Immature natural killer cell (primary cell): ENCODE measurements around the gene NTRK3. TPM values are rescaled to one million over a fixed set of nuclear protein-coding genes. Genes with fewer than 3 reads are reported as not detected.

ENCODE experiments used
- DNase-seq, 3 donors: peaks; one replicate each; pipeline ENCODE4 v3.0.0; 2022; ENCODE audit warnings: mixed read lengths in 1 of 3
- H3K27ac Mint-ChIP-seq, 6 donors: one replicate each; pipeline ENCODE4 v1.8.0; 2020; ENCODE audit warnings: mixed read lengths in 6 of 6, mild to moderate bottlenecking in 5 of 6, inconsistent platforms in 4 of 6, moderate library complexity in 3 of 6
- H3K27me3 Mint-ChIP-seq, 3 donors: one replicate each; pipeline ENCODE4 v1.8.0; 2020 to 2021; ENCODE audit warnings: low read depth in 3 of 3, mild to moderate bottlenecking in 3 of 3, mixed read lengths in 3 of 3, moderate library complexity in 3 of 3, inconsistent platforms in 1 of 3
- H3K36me3 Mint-ChIP-seq, 3 donors: one replicate each; pipeline ENCODE4 v1.8.0; 2020; ENCODE audit warnings: mixed read lengths in 3 of 3, inconsistent platforms in 2 of 3, mild to moderate bottlenecking in 2 of 3
- H3K4me1 Mint-ChIP-seq, 2 donors: one replicate each; pipeline ENCODE4 v1.8.0; 2020; ENCODE audit warnings: inconsistent platforms in 2 of 2, mild to moderate bottlenecking in 2 of 2, mixed read lengths in 2 of 2, moderate library complexity in 1 of 2
- H3K4me3 Mint-ChIP-seq, 5 donors: one replicate each; pipeline ENCODE4 v1.8.0; 2020; ENCODE audit warnings: mild to moderate bottlenecking in 5 of 5, mixed read lengths in 5 of 5, inconsistent platforms in 3 of 5, moderate library complexity in 3 of 5
- H3K9me3 Mint-ChIP-seq, 6 donors: one replicate each; pipeline ENCODE4 v1.8.0; 2020; ENCODE audit warnings: mild to moderate bottlenecking in 6 of 6, mixed read lengths in 6 of 6, inconsistent platforms in 4 of 6, moderate library complexity in 3 of 6
- polyA plus RNA-seq, 3 donors: library from polyadenylated mRNA; unstranded; fragments of 300-500 nt; fragmentation: Illumina TruSeq; gene quantifications; one replicate each; pipeline ENCODE4 v1.2.3, GENCODE V29; 2021

NTRK3 gene
- polyA plus RNA-seq, 3 donors from 2014 or later, result not detected

DNA sequence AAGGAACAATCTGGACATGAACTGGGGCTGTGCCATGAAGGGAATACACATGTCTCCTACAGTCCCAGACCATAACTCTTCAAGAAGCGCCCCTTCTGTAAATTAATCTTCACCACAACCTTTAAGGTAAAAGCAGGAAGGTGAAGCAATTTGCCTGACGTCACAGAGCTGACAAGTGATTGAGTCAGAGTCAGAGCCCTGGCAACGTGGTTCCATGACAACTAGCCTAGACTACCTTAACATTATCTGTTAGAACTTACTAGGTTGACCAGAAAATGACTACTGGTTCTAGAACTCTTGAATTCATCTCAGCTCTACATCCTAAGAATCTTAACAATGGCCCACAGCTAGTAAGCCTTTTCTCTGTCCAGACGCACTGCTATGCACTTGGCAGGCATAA lies 124.6 kb downstream of the NTRK3 start:
- H3K4me3 Mint-ChIP-seq, result no peak overlapping the region
- no peaks in the 10 kb centered on the region for H3K36me3 Mint-ChIP-seq
- no peaks in the 10 kb centered on the region for H3K4me1 Mint-ChIP-seq
- no peak overlapping the region for H3K27ac Mint-ChIP-seq
- H3K9me3 Mint-ChIP-seq, result peaks cover 0 to 4% (median 0%) of the 10 kb centered on the region in 6 donors
- DNase-seq, result no peak
- H3K27me3 Mint-ChIP-seq, result peaks cover 2 to 3% (median 2%) of the 10 kb centered on the region in 3 donors

- Mint-ChIP-seq H3K36me3 (no peaks in the 10 kb centered on the region), H3K27me3 (peaks cover 2 to 4% (median 3%) of the 10 kb centered on the region in 3 donors), H3K4me1 (no peaks in the 10 kb centered on the region), H3K27ac (no peak overlapping the region), H3K4me3 (no peak overlapping the region), H3K9me3 (peaks cover 0 to 2% (median 0%) of the 10 kb centered on the region in 6 donors)
- DNase-seq, result no peak
These were observed 129.1 kb downstream of the NTRK3 start for GRCh38 chr15:88127432-88127790.

- H3K4me1 Mint-ChIP-seq, result no peaks in the 10 kb centered on the region
- peaks cover 2 to 6% (median 4%) of the 10 kb centered on the region in 3 donors for H3K27me3 Mint-ChIP-seq
- no peaks in the 10 kb centered on the region for H3K36me3 Mint-ChIP-seq
- H3K9me3 Mint-ChIP-seq, result no peaks in the 10 kb centered on the region
- no peak for DNase-seq
- no peak overlapping the region for H3K4me3 Mint-ChIP-seq
- H3K27ac Mint-ChIP-seq, result no peak overlapping the region
These were observed 129.7 kb downstream of the NTRK3 start for GRCh38 chr15:88126695-88127431.

DNA sequence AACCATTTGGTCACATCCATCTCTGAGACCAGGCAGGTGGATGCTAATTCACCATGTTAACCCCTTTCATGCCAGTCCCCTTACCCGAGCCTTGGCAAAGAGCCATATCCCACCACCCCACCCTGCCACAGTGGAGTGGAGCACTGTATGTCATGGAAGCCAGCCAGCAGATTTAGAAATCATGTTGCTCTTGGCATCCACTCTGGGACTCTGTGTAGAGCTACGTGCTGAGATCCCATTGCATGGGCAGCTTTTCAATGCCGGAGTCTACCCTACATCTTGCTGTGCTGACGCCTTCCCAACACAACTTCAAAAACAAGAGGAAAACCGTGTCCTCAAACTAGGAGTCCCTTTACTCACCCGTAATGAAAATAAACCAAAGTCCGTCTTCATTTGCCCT lies 131.0 kb downstream of the NTRK3 start:
- H3K4me1 Mint-ChIP-seq, result no peaks in the 10 kb centered on the region
- no peaks in the 10 kb centered on the region for H3K36me3 Mint-ChIP-seq
- H3K9me3 Mint-ChIP-seq, result no peaks in the 10 kb centered on the region
- peaks cover 2 to 4% (median 4%) of the 10 kb centered on the region in 3 donors for H3K27me3 Mint-ChIP-seq
- no peak overlapping the region for H3K27ac Mint-ChIP-seq
- H3K4me3 Mint-ChIP-seq, result no peak overlapping the region
- DNase-seq, result no peak

GRCh38 chr15:88124199-88124598 lies 132.3 kb downstream of the NTRK3 start:
- H3K36me3 Mint-ChIP-seq, result no peaks in the 10 kb centered on the region
- peaks cover 2 to 5% (median 2%) of the 10 kb centered on the region in 3 donors for H3K27me3 Mint-ChIP-seq
- H3K4me3 Mint-ChIP-seq, result no peak overlapping the region
- H3K9me3 Mint-ChIP-seq, result no peaks in the 10 kb centered on the region
- no peak overlapping the region for H3K27ac Mint-ChIP-seq
- no peaks in the 10 kb centered on the region for H3K4me1 Mint-ChIP-seq
- no peak for DNase-seq

DNA sequence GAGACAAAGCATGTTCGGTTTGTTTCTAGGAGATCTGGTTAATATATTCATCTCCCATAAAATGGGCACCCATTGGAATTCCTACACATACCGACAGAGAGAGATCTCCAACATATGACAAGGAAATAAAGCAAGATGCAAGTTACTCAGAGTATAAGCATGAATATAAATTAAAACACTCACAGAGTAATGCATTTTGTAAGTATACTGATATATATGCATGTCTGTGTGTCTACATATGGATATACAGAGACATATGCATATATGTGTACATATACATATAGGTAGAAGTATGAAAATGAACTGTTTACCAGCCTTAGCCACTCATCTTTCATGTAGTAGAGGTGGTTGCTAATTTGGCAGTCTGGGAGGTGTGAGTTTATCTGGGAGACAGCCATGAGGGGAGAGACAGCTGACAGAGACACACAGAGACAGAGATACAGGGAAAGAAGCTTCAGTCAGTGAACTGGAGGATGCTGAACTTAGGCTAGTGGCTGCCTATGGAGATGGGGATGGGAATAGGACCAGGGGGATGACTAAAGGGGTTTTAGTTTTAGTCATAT lies 134.5 kb downstream of the NTRK3 start:
- no peak overlapping the region for H3K4me3 Mint-ChIP-seq
- no peak overlapping the region for H3K27ac Mint-ChIP-seq
- H3K4me1 Mint-ChIP-seq, result no peaks in the 10 kb centered on the region
- peaks cover 0 to 5% (median 2%) of the 10 kb centered on the region in 3 donors for H3K27me3 Mint-ChIP-seq
- H3K9me3 Mint-ChIP-seq, result no peaks in the 10 kb centered on the region
- DNase-seq, result no peak
- H3K36me3 Mint-ChIP-seq, result no peaks in the 10 kb centered on the region

GRCh38 chr15:88120026-88120425 lies 136.5 kb downstream of the NTRK3 start:
- no peak for DNase-seq
- no peak overlapping the region for H3K4me3 Mint-ChIP-seq
- no peak overlapping the region for H3K27ac Mint-ChIP-seq
- H3K4me1 Mint-ChIP-seq, result no peaks in the 10 kb centered on the region
- no peaks in the 10 kb centered on the region for H3K36me3 Mint-ChIP-seq
- peaks cover 1 to 5% (median 2%) of the 10 kb centered on the region in 3 donors for H3K27me3 Mint-ChIP-seq
- H3K9me3 Mint-ChIP-seq, result no peaks in the 10 kb centered on the region

GRCh38 chr15:88118741-88119140 lies 137.8 kb downstream of the NTRK3 start:
- DNase-seq, result no peak
- no peaks in the 10 kb centered on the region for H3K9me3 Mint-ChIP-seq
- H3K27me3 Mint-ChIP-seq, result peaks cover 1 to 5% (median 2%) of the 10 kb centered on the region in 3 donors
- no peaks in the 10 kb centered on the region for H3K4me1 Mint-ChIP-seq
- no peak overlapping the region for H3K4me3 Mint-ChIP-seq
- no peak overlapping the region for H3K27ac Mint-ChIP-seq
- no peaks in the 10 kb centered on the region for H3K36me3 Mint-ChIP-seq

- Mint-ChIP-seq H3K4me3 (no peak overlapping the region), H3K9me3 (no peaks in the 10 kb centered on the region), H3K36me3 (no peaks in the 10 kb centered on the region), H3K27ac (no peak overlapping the region), H3K27me3 (peaks cover 1 to 5% (median 2%) of the 10 kb centered on the region in 3 donors), H3K4me1 (no peaks in the 10 kb centered on the region)
- no peak for DNase-seq
These were observed 138.5 kb downstream of the NTRK3 start for GRCh38 chr15:88118035-88118434.

- no peaks in the 10 kb centered on the region for H3K4me1 Mint-ChIP-seq
- no peak overlapping the region for H3K4me3 Mint-ChIP-seq
- H3K27ac Mint-ChIP-seq, result no peak overlapping the region
- H3K9me3 Mint-ChIP-seq, result no peaks in the 10 kb centered on the region
- peaks cover 1 to 5% (median 4%) of the 10 kb centered on the region in 3 donors for H3K27me3 Mint-ChIP-seq
- no peak for DNase-seq
- H3K36me3 Mint-ChIP-seq, result no peaks in the 10 kb centered on the region
These were observed 140.9 kb downstream of the NTRK3 start for GRCh38 chr15:88115486-88116152.

- Mint-ChIP-seq H3K4me1 (no peaks in the 10 kb centered on the region), H3K27ac (no peak overlapping the region), H3K27me3 (peaks cover 1 to 4% (median 3%) of the 10 kb centered on the region in 3 donors)
These were observed 142.8 kb downstream of the NTRK3 start for GRCh38 chr15:88113613-88114308.

DNA sequence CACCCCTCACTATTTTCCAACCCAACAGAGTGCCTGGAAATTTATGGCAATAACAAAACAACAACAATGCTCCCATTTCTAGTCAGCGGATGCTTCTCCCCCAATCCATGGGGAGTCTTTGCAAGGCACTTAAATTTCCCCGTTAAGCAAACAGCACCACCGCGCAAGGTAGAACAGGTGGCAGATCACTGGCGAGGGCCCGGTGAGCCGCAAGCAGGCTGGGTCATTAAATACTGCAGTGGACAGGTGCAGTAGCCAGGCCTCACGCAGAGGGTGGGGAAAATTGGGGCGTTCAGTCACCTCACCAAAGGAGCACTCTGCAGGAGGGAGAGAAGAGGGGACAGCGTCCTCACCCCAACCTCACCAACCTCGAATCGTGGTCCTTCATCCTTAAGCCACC lies 147.5 kb downstream of the NTRK3 start:
- DNase-seq, result no peak
- H3K27me3 Mint-ChIP-seq, result peaks cover 0 to 5% (median 2%) of the 10 kb centered on the region in 3 donors
- H3K9me3 Mint-ChIP-seq, result no peaks in the 10 kb centered on the region
- H3K4me1 Mint-ChIP-seq, result no peaks in the 10 kb centered on the region
- H3K36me3 Mint-ChIP-seq, result no peaks in the 10 kb centered on the region
- no peak overlapping the region for H3K27ac Mint-ChIP-seq
- no peak overlapping the region for H3K4me3 Mint-ChIP-seq

More at GRCh38 chr15:88113613-88114308, 142.8 kb downstream of the NTRK3 start:
- no peak for DNase-seq
- H3K36me3 Mint-ChIP-seq, result no peaks in the 10 kb centered on the region
- no peak overlapping the region for H3K4me3 Mint-ChIP-seq
- no peaks in the 10 kb centered on the region for H3K9me3 Mint-ChIP-seq

DNA sequence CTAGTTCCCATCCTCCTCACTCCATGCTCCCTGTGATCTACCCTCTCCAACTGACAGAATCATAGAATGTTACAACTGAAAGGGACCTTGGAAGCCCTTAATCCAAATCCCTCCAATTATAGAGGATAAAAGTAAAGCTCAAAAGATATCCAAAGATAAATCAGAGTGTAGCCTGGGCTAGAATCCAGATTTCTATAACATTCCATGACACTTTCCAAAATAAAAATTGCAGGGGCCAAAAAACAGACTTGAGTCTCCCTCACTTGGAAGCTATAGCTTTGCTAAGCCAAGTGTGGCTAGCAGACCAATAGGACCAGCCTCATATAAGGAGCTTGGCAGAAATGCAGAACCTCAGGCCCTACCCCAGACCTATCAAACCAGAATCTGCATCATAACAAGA lies 148.1 kb downstream of the NTRK3 start:
- DNase-seq, result no peak
- H3K4me3 Mint-ChIP-seq, result no peak overlapping the region
- H3K4me1 Mint-ChIP-seq, result no peaks in the 10 kb centered on the region
- H3K27me3 Mint-ChIP-seq, result peaks cover 0 to 5% (median 2%) of the 10 kb centered on the region in 3 donors
- H3K9me3 Mint-ChIP-seq, result no peaks in the 10 kb centered on the region
- H3K36me3 Mint-ChIP-seq, result no peaks in the 10 kb centered on the region
- H3K27ac Mint-ChIP-seq, result no peak overlapping the region

- Mint-ChIP-seq H3K4me3 (no peak overlapping the region), H3K36me3 (no peaks in the 10 kb centered on the region), H3K4me1 (no peaks in the 10 kb centered on the region), H3K9me3 (no peaks in the 10 kb centered on the region), H3K27ac (no peak overlapping the region), H3K27me3 (peaks cover 0 to 2% (median 1%) of the 10 kb centered on the region in 3 donors)
- no peak for DNase-seq
These were observed 150.5 kb downstream of the NTRK3 start for GRCh38 chr15:88106074-88106473.
